Activated naive CD4-positive, alpha-beta T cell treated with anti-CD3 and anti-CD28 coated beads for 36 hours (primary cell): ENCODE measurements around the gene ONECUT3. TPM values are rescaled to one million over a fixed set of nuclear protein-coding genes. Genes with fewer than 3 reads are reported as not detected.
A peak's percentile ranks its signal among the peaks of the same experiment; 100 is the strongest.

Experiments used
- CTCF ChIA-PET: fragments of 350-600 bp; sonication (Branson Sonifier 250); formaldehyde crosslinking; loops from one replicate; lab custom pipeline; 2021; ENCODE audit warnings: antibody characterized with exemption; lab: Charles Lee
- DNase-seq: peaks from one replicate; pipeline ENCODE4 v3.0.0-alpha.2; 2020
- H3K27ac Mint-ChIP-seq: one replicate; pipeline ENCODE4 v1.8.0; 2021; ENCODE audit warnings: mild to moderate bottlenecking, mixed read lengths
- H3K27me3 Mint-ChIP-seq: one replicate; pipeline ENCODE4 v1.8.0; 2021; ENCODE audit warnings: low read depth, mixed read lengths
- H3K36me3 Mint-ChIP-seq: one replicate; pipeline ENCODE4 v1.8.0; 2021; ENCODE audit warnings: low read depth, mixed read lengths
- H3K4me1 Mint-ChIP-seq: one replicate; pipeline ENCODE4 v1.8.0; 2021; ENCODE audit warnings: low read depth, mixed read lengths
- H3K4me3 Mint-ChIP-seq: one replicate; pipeline ENCODE4 v1.8.0; 2021; ENCODE audit warnings: mild to moderate bottlenecking, moderate library complexity, mixed read lengths
- H3K9me3 Mint-ChIP-seq: one replicate; pipeline ENCODE4 v1.8.0; 2021; ENCODE audit warnings: mixed read lengths
- intact Hi-C: fragments of 100-400 bp; cut with micrococcal nuclease; formaldehyde crosslinking; loops from one replicate; pipeline ENCODE4 v1.15.1; 2023
- total RNA-seq, 2 experiments: library from RNA; stranded (reverse); gene quantifications; one replicate each; pipeline ENCODE4 v1.2.3, GENCODE V29; 2021

Gene ONECUT3
- total RNA-seq, 2 experiments from 2014 or later: not detected

GRCh38 chr19:1799695-1800342 is 46.5 kb downstream of the ONECUT3 start:
- no peaks in the 10 kb centered on the region for H3K36me3 Mint-ChIP-seq
- intact Hi-C loops: loop anchor here (10.0 kb wide), 1 partner anchor 255 kb away; no protein-coding TSS in a partner anchor
- H3K27me3 Mint-ChIP-seq: peaks cover 12% of the 10 kb centered on the region
- peaks cover 5% of the 10 kb centered on the region for H3K4me1 Mint-ChIP-seq
- no peak overlapping the region for H3K27ac Mint-ChIP-seq
- no peak for DNase-seq
- H3K4me3 Mint-ChIP-seq: no peak overlapping the region
- H3K9me3 Mint-ChIP-seq: no peaks in the 10 kb centered on the region
- CTCF ChIA-PET: interaction anchor here (1.4 kb wide), 1 partner anchor 20 kb away, joined by 5 read pairs; no protein-coding TSS in a partner anchor

GRCh38 chr19:1804858-1805257 is 51.6 kb downstream of the ONECUT3 start:
- Mint-ChIP-seq H3K4me1 (no peaks in the 10 kb centered on the region), H3K27ac (no peak overlapping the region), H3K9me3 (no peaks in the 10 kb centered on the region), H3K4me3 (no peak overlapping the region), H3K36me3 (no peaks in the 10 kb centered on the region), H3K27me3 (no peaks in the 10 kb centered on the region)
- CTCF ChIA-PET: interaction anchor here (0.8 kb wide), 1 partner anchor 23 kb away, joined by 3 read pairs; no protein-coding TSS in a partner anchor
- intact Hi-C loops: no loop called here
- no peak for DNase-seq

GRCh38 chr19:1805401-1806183 is 52.3 kb downstream of the ONECUT3 start:
- CTCF ChIA-PET: no interaction called here

GRCh38 chr19:1806184-1807029 is 53.1 kb downstream of the ONECUT3 start:
- CTCF ChIA-PET: no interaction called here
- H3K9me3 Mint-ChIP-seq: no peaks in the 10 kb centered on the region
- intact Hi-C loops: no loop called here
- DNase-seq: no peak
- no peaks in the 10 kb centered on the region for H3K27me3 Mint-ChIP-seq
- no peak overlapping the region for H3K27ac Mint-ChIP-seq
- H3K36me3 Mint-ChIP-seq: no peaks in the 10 kb centered on the region
- H3K4me1 Mint-ChIP-seq: peaks cover 1% of the 10 kb centered on the region
- no peak overlapping the region for H3K4me3 Mint-ChIP-seq

More at GRCh38 chr19:1805401-1806183, 52.3 kb downstream of the ONECUT3 start:
- Mint-ChIP-seq H3K27me3 (no peaks in the 10 kb centered on the region), H3K27ac (no peak overlapping the region), H3K4me3 (no peak overlapping the region), H3K4me1 (no peaks in the 10 kb centered on the region), H3K9me3 (no peaks in the 10 kb centered on the region), H3K36me3 (no peaks in the 10 kb centered on the region)
- intact Hi-C loops: no loop called here
- no peak for DNase-seq

GRCh38 chr19:1807030-1807694 is 53.9 kb downstream of the ONECUT3 start:
- Mint-ChIP-seq H3K27ac (no peak overlapping the region), H3K4me1 (peaks cover 4% of the 10 kb centered on the region), H3K36me3 (no peaks in the 10 kb centered on the region), H3K27me3 (no peaks in the 10 kb centered on the region), H3K9me3 (no peaks in the 10 kb centered on the region), H3K4me3 (no peak overlapping the region)
- intact Hi-C loops: no loop called here
- CTCF ChIA-PET: no interaction called here
- no peak for DNase-seq

- no peak overlapping the region for H3K27ac Mint-ChIP-seq
Measured at GRCh38 chr19:1807695-1808394, 54.5 kb downstream of the ONECUT3 start.

GRCh38 chr19:1808395-1808731 is 55.1 kb downstream of the ONECUT3 start:
- Mint-ChIP-seq H3K4me3 (no peak overlapping the region), H3K4me1 (peaks cover 13% of the 10 kb centered on the region)
- CTCF ChIA-PET: interaction anchor here (2.0 kb wide), 1 partner anchor 20 kb away, joined by 7 read pairs; no protein-coding TSS in a partner anchor

More at GRCh38 chr19:1807695-1808394, 54.5 kb downstream of the ONECUT3 start:
- CTCF ChIA-PET: interaction anchor here (2.0 kb wide), 1 partner anchor 20 kb away, joined by 7 read pairs; no protein-coding TSS in a partner anchor
- peaks cover 9% of the 10 kb centered on the region for H3K4me1 Mint-ChIP-seq
- no peak for DNase-seq
- no peaks in the 10 kb centered on the region for H3K27me3 Mint-ChIP-seq
- no peak overlapping the region for H3K4me3 Mint-ChIP-seq
- no peaks in the 10 kb centered on the region for H3K9me3 Mint-ChIP-seq
- no peaks in the 10 kb centered on the region for H3K36me3 Mint-ChIP-seq
- intact Hi-C loops: no loop called here

GRCh38 chr19:1809678-1810077 is 56.4 kb downstream of the ONECUT3 start:
- H3K27me3 Mint-ChIP-seq: no peaks in the 10 kb centered on the region
- intact Hi-C loops: loop anchor here (5.0 kb wide), 1 partner anchor 32 kb away; no protein-coding TSS in a partner anchor
- H3K4me3 Mint-ChIP-seq: no peak overlapping the region
- H3K4me1 Mint-ChIP-seq: peaks cover 13% of the 10 kb centered on the region
- CTCF ChIA-PET: interaction anchor here (1.7 to 2.0 kb wide), 2 partner anchors 16 to 21 kb away, joined by 6 to 7 read pairs; no protein-coding TSS in a partner anchor
- no peaks in the 10 kb centered on the region for H3K9me3 Mint-ChIP-seq
- DNase-seq: no peak
- no peaks in the 10 kb centered on the region for H3K36me3 Mint-ChIP-seq
- no peak overlapping the region for H3K27ac Mint-ChIP-seq

More at GRCh38 chr19:1808395-1808731, 55.1 kb downstream of the ONECUT3 start:
- Mint-ChIP-seq H3K27ac (no peak overlapping the region), H3K36me3 (no peaks in the 10 kb centered on the region), H3K9me3 (no peaks in the 10 kb centered on the region), H3K27me3 (no peaks in the 10 kb centered on the region)
- DNase-seq: no peak
- intact Hi-C loops: no loop called here

- Mint-ChIP-seq H3K36me3 (no peaks in the 10 kb centered on the region), H3K27ac (no peak overlapping the region), H3K27me3 (no peaks in the 10 kb centered on the region), H3K9me3 (no peaks in the 10 kb centered on the region), H3K4me1 (peaks cover 13% of the 10 kb centered on the region), H3K4me3 (no peak overlapping the region)
- CTCF ChIA-PET: interaction anchor here (1.1 to 1.7 kb wide), 2 partner anchors 17 to 28 kb away, joined by 4 to 6 read pairs; no protein-coding TSS in a partner anchor
- intact Hi-C loops: loop anchor here (5.0 kb wide), 1 partner anchor 33 kb away; no protein-coding TSS in a partner anchor
- no peak for DNase-seq
Measured at GRCh38 chr19:1810439-1811160, 57.3 kb downstream of the ONECUT3 start.

- CTCF ChIA-PET: interaction anchor here (1.1 to 1.7 kb wide), 2 partner anchors 18 to 27 kb away, joined by 4 to 6 read pairs; no protein-coding TSS in a partner anchor
- H3K4me3 Mint-ChIP-seq: peak overlapping the region; percentile 75
- H3K36me3 Mint-ChIP-seq: peaks cover 1% of the 10 kb centered on the region
- DNase-seq: peak; percentile 72
- H3K9me3 Mint-ChIP-seq: no peaks in the 10 kb centered on the region
- H3K27me3 Mint-ChIP-seq: no peaks in the 10 kb centered on the region
- peaks cover 13% of the 10 kb centered on the region for H3K4me1 Mint-ChIP-seq
- peak overlapping the region; percentile 22 for H3K27ac Mint-ChIP-seq
- intact Hi-C loops: loop anchor here (5.0 kb wide), 1 partner anchor 34 kb away; no protein-coding TSS in a partner anchor
Measured at GRCh38 chr19:1811472-1811894, 58.2 kb downstream of the ONECUT3 start.
